GM19240 (cell line): ENCODE results near the gene HIGD1B.

ENCODE experiments used
- DNase-seq: peaks from one replicate; pipeline ENCODE4 v3.0.0; 2011; ENCODE audit warnings: low spot score; ENCODE audit not compliant: insufficient read length

HIGD1B gene

DNA sequence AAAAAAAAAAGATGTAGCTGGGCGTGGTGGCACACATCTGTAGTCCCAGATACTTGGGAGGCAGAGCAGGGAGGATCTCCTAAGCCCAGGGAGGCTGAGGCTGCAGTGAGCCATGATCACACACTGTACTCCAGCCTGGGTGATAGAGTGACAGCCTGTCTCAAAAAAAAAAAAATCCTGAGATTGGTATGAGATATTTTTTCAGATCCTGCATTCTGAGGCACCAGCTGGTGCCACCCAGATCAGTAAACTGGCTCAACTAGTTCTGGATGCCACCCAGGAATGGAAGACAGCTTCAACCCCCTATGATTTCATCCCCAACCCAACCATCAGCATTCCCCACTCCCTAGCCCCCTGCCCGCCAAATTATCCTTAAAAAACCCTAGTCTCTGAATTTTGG lies 10.5 kb upstream of the HIGD1B start:
- no peak for DNase-seq

- DNase-seq: no peak
These were observed 7.4 kb upstream of the HIGD1B start for GRCh38 chr17:44840274-44840673.

- no peak for DNase-seq
These were observed 6.7 kb upstream of the HIGD1B start for GRCh38 chr17:44840936-44841335.

DNA sequence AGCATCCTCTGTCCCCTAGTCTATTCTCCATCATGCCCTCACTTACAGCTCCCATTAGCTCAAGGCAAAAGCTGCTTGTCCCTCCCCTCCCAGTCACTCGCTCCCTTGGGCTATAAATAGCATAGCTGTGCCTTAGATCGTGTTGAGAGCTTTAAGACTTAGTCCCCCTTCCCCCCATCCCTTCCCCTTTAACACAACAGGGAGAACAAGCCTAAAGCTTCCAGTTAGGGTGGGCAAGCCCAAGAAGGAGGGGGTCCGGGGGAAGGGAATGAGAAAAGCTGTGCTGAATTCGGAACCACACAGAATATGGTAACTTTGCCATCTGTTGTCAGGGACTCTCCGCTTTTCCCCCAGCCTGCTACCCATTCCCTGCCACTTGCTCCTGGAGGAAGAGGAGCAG lies 4.9 kb upstream of the HIGD1B start:
- DNase-seq: no peak

- no peak for DNase-seq
These were observed 3.3 kb upstream of the HIGD1B start for GRCh38 chr17:44844390-44844830.

DNA sequence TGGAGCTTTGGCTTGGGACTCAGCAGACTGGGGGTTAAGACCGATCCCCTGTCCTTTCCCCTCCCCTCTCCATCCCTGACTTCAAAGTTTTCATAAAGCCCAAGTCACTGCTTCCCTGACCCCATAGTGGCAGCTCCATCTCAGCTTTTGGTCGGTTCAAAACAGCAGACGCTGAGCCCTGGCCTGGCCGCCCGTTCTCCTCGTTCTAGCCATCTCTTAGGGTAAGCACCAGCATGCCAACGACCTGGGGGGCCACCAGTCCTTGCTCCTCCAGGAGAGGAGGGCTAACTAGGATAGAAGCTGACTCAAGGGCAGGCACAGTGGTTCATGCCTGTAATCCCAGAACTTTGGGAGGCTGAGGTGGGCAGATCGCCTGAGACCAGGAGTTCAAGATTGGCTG lies 1.5 kb upstream of the HIGD1B start:
- no peak for DNase-seq

DNA sequence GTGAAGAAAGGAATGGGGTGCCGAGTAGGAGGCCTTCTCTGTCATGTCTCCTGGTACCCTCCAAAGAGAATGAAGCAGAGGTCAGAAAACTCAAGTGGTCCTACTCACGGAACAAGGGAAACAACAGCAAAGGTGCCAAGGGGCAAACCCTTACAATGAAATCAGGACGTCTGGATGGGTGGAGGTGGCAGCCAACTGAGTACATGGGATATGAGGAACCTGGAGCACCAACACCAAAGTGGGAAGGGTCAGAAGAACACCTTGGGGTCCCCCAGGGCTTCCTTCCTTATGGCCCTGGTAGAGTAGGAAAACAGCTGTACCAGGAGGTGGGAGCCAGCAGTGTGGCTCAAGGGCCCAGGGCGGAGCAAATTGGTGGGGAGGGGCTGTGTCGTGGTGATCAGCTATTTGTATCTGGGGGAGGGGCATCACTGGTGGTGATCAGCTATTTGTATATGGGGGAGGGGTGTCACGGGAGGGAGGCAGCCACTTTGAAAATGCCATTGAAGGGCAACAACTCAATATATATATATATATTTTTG lies 643 bp downstream of the HIGD1B start:
- DNase-seq: no peak

DNA sequence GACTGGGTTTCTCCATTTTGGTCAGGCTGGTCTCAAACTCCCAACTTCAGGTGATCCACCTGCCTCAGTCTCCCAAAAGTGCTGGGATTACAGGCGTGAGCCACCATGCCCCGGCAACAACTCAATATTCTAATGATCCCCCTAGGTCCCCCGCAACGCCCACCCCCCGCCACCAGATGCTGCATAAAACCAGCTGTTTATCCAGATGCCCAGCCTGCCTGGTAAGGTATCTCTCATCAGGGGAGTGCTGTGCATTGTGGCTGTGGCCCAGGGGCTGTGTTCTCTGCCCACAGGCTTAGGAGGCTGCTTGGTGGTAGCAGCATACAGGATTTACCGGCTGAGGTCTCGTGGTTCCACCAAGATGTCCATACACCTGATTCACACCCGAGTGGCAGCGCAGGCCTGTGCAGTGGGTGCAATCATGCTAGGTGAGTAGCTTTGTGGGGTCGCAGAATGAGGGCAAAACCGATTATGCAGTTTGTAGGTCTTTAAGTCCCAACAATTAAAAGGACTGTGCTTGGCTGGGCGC lies 1.3 kb downstream of the HIGD1B start:
- DNase-seq: no peak

- DNase-seq: no peak
These were observed 2.3 kb downstream of the HIGD1B start for GRCh38 chr17:44850025-44850424.

DNA sequence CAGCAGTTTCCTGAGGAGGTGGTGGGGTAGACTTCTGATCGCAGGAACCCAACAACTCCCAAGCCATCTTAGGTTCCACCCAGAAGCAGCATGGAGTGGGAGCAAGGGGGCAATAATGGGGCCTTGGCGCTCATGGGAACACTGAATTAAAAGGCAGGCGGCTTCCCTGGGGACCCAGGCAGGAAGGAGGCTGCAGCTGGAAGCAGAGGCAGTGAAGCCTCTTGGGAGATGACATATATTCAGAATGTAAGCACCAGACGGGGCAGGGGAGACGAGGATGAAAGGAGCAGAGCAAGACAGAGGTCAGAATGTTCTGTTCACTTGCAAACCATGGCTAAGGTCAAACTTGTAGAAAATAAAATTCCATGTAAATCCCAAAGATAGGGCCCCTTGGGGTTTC lies 2.9 kb downstream of the HIGD1B start:
- DNase-seq: no peak

GRCh38 chr17:44854192-44854591 lies 6.5 kb downstream of the HIGD1B start:
- DNase-seq: no peak

DNA sequence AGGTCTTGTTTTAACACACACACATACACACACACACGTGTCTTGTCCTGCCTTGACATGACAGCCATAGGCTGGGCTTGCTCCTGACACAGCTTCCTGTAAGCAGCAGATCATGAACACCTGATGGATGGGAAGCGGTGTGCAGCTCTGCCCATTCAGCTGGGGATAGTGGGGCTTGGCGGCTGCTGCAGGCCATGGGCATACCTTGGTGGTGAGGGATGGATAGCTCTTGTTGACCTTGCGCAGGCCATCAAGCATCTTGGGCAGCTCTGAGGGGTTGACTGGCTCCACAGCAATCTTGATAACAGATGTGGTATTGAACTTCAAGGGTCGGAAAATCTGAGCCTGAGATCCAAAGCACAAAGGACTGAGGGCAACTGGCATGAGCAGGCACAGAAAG lies 12.0 kb downstream of the HIGD1B start:
- DNase-seq: no peak

DNA sequence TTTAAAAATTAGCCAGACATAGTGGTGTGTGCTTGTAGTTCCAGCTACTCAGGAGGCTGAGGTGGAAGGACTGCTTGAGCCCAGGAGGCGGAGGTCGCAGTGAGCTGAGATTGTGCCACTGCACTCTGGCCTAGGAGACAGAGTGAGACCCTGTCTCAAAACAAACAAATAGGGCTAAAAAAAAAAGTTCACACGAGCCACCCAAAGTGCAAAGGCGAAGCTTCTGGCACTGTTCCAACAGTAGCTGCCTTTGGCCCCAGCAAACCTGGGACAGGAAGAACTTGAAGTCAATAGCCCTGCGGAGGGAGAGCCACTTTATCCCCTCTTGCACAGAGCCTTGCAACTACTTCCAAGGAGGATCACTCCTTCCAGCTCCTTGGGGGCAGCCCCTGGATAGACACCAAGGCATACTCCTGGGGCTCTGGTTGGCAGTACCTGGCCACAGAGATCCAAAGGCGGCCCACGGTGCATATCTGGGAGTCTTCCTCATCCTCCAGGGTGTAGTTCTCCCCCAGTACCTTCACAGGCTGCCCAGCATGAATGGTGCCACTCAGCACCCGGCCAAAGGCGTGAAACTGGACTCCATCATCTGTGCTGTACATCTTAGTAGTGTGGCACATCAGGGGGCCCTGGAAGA lies 14.7 kb downstream of the HIGD1B start:
- DNase-seq: no peak

GRCh38 chr17:44863061-44863918 lies 15.6 kb downstream of the HIGD1B start:
- no peak for DNase-seq

DNA sequence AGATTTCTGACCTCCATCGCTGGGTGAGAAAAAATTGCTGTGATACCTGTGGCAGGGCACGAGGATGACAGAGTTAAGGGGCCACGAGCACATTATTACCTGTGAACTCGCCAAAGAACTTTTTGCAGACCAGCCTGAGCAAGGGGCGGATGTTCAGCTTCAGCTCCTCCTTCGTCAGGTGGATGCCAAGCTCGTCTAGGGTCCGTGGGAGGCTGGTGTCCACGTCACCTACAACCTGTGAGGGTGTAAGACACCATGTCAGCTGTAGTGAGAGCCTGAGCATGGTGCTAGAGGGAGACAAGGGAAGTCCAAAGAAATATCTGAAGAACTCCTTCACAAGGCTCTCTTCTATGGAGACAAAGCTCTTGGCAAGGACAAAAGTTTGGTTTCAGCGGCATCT lies 17.1 kb downstream of the HIGD1B start:
- DNase-seq: no peak

DNA sequence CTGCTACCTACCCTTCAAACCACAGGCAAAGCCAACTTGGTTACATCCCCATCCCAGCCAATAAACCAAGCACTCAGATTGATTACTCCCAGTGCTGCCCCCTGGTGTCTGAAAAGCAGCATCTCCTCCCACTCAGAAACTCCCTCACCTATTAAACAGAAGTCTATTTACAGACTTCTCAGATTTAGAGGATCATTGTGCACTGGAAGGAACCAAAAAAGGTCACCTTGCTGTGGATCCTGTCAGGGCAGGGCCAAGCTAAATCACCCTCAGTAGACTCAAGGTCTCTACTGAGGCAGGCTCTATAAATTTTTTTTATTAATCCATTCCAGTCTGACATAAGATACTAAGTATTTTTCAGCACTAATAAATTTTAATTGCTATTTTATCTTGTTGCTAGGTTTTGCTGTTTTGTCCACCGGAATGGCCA lies 17.6 kb downstream of the HIGD1B start:
- DNase-seq: peak; percentile 56

- no peak for DNase-seq
These were observed 18.2 kb downstream of the HIGD1B start for GRCh38 chr17:44865931-44866330.

DNA sequence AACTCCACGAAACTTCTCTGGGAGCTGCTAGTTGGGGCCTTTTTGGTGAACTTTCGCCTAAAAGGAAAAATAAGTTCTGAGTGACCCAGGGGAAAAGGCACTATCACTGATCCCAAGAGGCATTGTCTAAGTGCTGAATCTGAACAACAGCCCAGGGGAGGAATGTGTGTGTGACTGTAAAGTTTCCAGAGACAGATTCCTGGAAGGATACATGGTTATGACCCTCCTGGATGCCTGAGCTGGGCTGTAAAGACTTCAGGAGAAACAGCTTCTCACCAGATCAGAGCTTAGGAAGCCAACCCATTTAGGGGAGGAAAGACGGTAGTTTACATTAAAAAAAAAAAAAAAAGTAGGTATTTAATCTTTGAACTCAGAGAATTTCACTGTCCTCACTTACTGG lies 20.2 kb downstream of the HIGD1B start:
- no peak for DNase-seq

GRCh38 chr17:44871556-44871955 lies 23.9 kb downstream of the HIGD1B start:
- no peak for DNase-seq

- no peak for DNase-seq
These were observed 24.6 kb downstream of the HIGD1B start for GRCh38 chr17:44872131-44872768.

DNA sequence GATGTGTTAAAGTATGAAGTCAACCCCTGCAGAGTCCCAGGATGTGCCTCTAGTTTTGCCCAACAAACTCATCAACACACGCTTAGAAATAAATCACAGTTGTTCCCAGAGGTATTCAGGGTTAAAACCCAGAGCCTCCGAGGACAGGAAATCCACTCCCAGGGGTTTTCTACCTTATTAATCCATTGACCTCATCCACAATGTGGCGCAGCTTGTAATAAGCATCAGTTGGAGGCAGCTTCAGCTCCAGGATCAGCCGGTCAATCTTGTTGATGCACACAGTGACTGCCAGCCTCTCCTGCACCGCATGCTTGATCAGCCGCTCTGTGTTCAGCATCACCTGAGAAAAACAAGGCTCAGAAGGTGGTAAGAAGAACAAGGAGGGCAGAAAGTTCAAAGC lies 28.1 kb downstream of the HIGD1B start:
- DNase-seq: no peak

DNA sequence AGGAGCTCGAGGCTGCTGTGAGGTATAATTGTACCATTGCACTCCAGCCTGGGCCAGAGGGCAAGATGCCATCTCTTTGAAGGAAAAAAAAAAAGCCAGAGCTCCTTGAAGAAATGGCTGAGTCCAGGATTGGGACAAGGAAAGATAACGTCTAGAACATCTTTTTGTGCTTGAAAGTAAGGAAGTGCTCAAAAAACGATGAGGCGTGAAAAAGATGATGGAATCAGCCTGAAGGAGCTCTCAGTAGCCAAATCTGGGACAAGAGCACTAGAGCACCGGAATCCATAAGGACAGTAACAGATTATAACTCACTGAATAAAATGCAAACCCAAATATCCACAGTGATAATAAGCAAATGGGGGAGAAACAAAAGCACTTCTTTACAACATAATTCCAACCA lies 29.4 kb downstream of the HIGD1B start:
- no peak for DNase-seq
